Measurements from ENCODE around the gene RAB11FIP2. TPM values are rescaled to one million over a fixed set of nuclear protein-coding genes. Genes with fewer than 3 reads are reported as not detected.
"Not testable (repeated sequence)": the region's sequence is repeated elsewhere in the genome, so short reads cannot be mapped to it uniquely, and the experiment has no call there.

The RAB11FIP2 gene
- total RNA-seq, 2 experiments from 2014 or later: 6.6 to 9.7 TPM

DNA sequence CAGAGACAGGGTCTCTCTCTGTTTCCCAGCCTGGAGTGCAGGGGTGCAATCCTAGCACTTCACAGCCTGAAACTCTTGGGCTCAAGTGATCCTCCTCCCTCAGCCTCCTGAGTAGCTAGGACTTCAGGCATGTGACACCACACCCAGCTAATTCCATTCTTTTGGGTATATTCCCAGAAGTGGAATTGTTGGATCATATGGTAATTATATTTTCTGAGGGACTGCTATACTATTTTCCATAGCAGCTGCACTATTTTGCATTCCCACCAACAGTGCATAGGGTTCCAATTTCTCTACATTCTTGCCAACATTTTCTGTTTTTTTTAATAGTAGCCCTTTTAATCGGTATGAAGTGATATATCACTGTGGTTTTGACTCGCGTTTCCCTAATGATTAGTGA is 30.0 kb upstream of the RAB11FIP2 start:
- ATAC-seq: no peak

DNA sequence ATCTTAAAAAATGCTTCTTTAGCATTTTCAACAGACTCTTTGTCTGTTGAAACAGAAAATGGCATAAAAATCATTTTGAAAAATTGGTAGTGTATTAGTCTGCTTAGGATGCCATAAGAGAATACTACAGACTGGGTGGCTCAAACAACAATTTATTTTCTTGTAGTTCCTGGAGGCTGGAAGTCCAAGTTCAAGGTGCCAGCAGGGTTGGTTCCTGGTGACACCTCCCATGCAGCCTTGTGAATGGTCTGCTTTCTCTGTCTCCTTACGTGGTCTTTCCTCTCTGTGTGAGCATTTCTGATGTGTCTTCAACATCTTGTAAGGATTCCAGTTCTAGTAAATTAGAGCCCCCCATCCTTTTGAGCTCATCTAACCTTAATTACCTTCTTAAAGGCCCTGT is 26.1 kb upstream of the RAB11FIP2 start:
- Mint-ChIP-seq H3K27ac (no peak overlapping the region), H3K9me3 (no peaks in the 10 kb centered on the region), H3K36me3 (ENCODE audit: low read depth) (no peaks in the 10 kb centered on the region), H3K4me1 (ENCODE audit: low read depth) (no peaks in the 10 kb centered on the region), H3K27me3 (peaks cover 11% of the 10 kb centered on the region), H3K4me3 (no peak overlapping the region)
- ATAC-seq: no peak
- ChIA-PET POLR2A (no interaction called here), CTCF (no interaction called here)
- intact Hi-C loops (cut with micrococcal nuclease): no loop called here
- DNase-seq: no peak
- TF ChIP-seq, protein P1, sequence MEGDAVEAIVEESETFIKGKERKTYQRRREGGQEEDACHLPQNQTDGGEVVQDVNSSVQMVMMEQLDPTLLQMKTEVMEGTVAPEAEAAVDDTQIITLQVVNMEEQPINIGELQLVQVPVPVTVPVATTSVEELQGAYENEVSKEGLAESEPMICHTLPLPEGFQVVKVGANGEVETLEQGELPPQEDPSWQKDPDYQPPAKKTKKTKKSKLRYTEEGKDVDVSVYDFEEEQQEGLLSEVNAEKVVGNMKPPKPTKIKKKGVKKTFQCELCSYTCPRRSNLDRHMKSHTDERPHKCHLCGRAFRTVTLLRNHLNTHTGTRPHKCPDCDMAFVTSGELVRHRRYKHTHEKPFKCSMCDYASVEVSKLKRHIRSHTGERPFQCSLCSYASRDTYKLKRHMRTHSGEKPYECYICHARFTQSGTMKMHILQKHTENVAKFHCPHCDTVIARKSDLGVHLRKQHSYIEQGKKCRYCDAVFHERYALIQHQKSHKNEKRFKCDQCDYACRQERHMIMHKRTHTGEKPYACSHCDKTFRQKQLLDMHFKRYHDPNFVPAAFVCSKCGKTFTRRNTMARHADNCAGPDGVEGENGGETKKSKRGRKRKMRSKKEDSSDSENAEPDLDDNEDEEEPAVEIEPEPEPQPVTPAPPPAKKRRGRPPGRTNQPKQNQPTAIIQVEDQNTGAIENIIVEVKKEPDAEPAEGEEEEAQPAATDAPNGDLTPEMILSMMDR (IDR thresholded peaks at IDR 0.05): no peak

More for the DNA sequence above, 30.0 kb upstream of the RAB11FIP2 start:
- no peak for DNase-seq
- Mint-ChIP-seq H3K27ac (no peak overlapping the region), H3K27me3 (peaks cover 5% of the 10 kb centered on the region), H3K4me1 (ENCODE audit: low read depth) (no peaks in the 10 kb centered on the region), H3K4me3 (no peak overlapping the region), H3K9me3 (no peaks in the 10 kb centered on the region), H3K36me3 (ENCODE audit: low read depth) (no peaks in the 10 kb centered on the region)
- ChIA-PET POLR2A (no interaction called here), CTCF (interaction anchor here (1.1 kb wide), 1 partner anchor 580 kb away, joined by 3 read pairs; no protein-coding TSS in a partner anchor)
- TF ChIP-seq, protein P1 (IDR thresholded peaks at IDR 0.05): no peak
- intact Hi-C loops (cut with micrococcal nuclease): no loop called here

DNA sequence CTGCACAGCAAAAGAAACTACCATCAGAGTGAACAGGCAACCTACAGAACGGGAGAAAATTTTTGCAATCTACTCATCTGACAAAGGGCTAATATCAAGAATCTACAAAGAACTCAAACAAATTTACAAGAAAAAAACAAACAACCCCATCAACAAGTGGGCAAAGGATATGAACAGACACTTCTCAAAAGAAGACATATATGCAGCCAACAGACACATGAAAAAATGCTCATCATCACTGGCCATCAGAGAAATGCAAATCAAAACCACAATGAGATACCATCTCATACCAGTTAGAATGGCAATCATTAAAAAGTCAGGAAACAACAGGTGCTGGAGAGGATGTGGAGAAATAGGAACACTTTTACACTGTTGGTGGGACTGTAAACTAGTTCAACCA is 20.6 kb upstream of the RAB11FIP2 start:
- CTCF ChIA-PET; DNase-seq; H3K27ac Mint-ChIP-seq; H3K4me1 Mint-ChIP-seq (ENCODE audit: low read depth); H3K36me3 Mint-ChIP-seq (ENCODE audit: low read depth); H3K4me3 Mint-ChIP-seq; H3K9me3 Mint-ChIP-seq; intact Hi-C loops (cut with micrococcal nuclease); ATAC-seq; POLR2A ChIA-PET: not testable (repeated sequence)
- H3K27me3 Mint-ChIP-seq: peaks cover 14% of the 10 kb centered on the region

DNA sequence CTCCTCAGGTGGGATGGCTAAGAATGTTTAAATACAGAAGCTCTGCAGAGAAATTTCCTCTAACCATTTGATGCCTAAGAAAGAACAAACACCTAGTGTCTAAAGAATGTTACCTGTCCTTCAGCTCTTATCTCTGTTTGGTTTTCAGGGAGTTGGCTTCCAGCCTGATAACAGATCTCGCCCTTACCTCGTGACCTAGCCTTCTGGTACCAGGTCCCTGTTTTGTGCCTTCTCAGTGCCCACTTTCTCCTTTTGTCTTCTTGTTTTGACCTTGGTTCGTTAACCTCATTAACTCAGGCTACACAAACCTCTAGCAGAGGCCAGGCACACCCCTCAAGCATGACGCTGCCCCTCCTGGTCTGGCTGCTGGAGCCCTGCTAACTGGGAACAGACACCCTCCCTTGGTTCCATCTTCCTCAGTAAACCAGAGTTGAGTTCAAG is 16.1 kb upstream of the RAB11FIP2 start:
- no peaks in the 10 kb centered on the region for H3K4me1 Mint-ChIP-seq (ENCODE audit: low read depth)
- intact Hi-C loops (cut with micrococcal nuclease): no loop called here
- POLR2A ChIA-PET: no interaction called here
- H3K36me3 Mint-ChIP-seq (ENCODE audit: low read depth): no peaks in the 10 kb centered on the region
- DNase-seq: no peak
- TF ChIP-seq, protein P1 (IDR thresholded peaks at IDR 0.05): no peak
- H3K9me3 Mint-ChIP-seq: no peaks in the 10 kb centered on the region
- H3K27ac Mint-ChIP-seq: no peak overlapping the region
- CTCF ChIA-PET: no interaction called here
- ATAC-seq: no peak
- peaks cover 13% of the 10 kb centered on the region for H3K27me3 Mint-ChIP-seq
- H3K4me3 Mint-ChIP-seq: no peak overlapping the region

DNA sequence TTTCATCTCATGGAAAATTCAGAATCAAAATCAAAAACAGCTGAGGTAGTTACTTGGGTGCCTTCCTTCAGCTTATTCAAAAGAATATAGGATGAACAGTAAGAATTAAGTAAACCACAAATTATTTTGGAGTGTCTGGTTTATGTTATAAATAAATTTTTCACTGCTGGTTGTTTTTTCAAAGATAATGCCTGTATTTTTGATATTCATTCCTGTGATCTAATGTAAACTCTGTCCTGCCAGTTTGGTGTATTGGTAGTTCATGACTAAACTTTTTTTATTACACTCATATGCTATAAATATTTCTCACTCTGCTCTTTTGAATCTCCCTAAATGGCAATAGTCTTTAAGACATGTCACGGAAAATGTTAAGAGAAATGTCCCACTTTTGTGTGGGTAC is 11.6 kb upstream of the RAB11FIP2 start:
- Mint-ChIP-seq H3K9me3 (no peaks in the 10 kb centered on the region), H3K27me3 (peaks cover 14% of the 10 kb centered on the region), H3K4me1 (ENCODE audit: low read depth) (no peaks in the 10 kb centered on the region), H3K27ac (no peak overlapping the region), H3K4me3 (no peak overlapping the region), H3K36me3 (ENCODE audit: low read depth) (no peaks in the 10 kb centered on the region)
- ATAC-seq (no peak), DNase-seq (no peak)
- TF ChIP-seq, protein P1 (IDR thresholded peaks at IDR 0.05): no peak
- ChIA-PET CTCF (no interaction called here), POLR2A (no interaction called here)
- intact Hi-C loops (cut with micrococcal nuclease): no loop called here

DNA sequence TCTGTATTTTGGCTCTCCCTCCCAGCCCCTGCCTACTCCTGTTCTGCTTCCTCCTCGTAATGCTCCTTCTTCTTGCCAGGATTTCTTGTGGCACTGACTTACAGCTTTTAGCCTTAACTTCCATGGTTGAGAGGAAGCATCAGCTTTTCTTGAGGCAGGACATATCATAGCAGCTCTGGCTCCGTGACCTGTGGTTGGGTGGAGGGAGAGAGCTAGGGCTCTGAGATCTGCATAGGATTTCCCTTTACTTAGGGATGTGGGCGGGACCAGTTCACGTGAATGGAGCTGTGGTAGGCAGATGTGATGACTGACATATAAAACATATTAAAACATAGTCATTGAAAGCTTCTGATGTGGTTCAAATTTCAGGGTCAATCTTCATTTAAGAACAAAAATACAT is 10.6 kb upstream of the RAB11FIP2 start:
- POLR2A ChIA-PET: no interaction called here

More for the DNA sequence above, 10.6 kb upstream of the RAB11FIP2 start:
- Mint-ChIP-seq H3K27ac (no peak overlapping the region), H3K27me3 (peaks cover 14% of the 10 kb centered on the region), H3K9me3 (no peaks in the 10 kb centered on the region), H3K4me1 (ENCODE audit: low read depth) (no peaks in the 10 kb centered on the region), H3K36me3 (ENCODE audit: low read depth) (no peaks in the 10 kb centered on the region), H3K4me3 (no peak overlapping the region)
- intact Hi-C loops (cut with micrococcal nuclease): no loop called here
- TF ChIP-seq, protein P1 (IDR thresholded peaks at IDR 0.05): no peak
- no peak for DNase-seq
- ATAC-seq: no peak
- CTCF ChIA-PET: no interaction called here

Measured in activated CD8-positive, alpha-beta T cell treated with anti-CD3 and anti-CD28 coated beads for 36 hours (primary cell).